HUES48 (cell line): ENCODE measurements around the gene BIRC7.

Experiments
- H3K27ac ChIP-seq: one replicate; pipeline ENCODE4 v1.7.0; 2013; ENCODE audit warnings: low read depth, low read length, inconsistent platforms
- H3K27me3 ChIP-seq: 2 replicates; pipeline ENCODE4 v1.6.1; 2013; ENCODE audit warnings: mild to moderate bottlenecking, low read length; ENCODE audit not compliant: control insufficient read depth, insufficient read depth
- H3K36me3 ChIP-seq: 2 replicates; pipeline ENCODE4 v1.6.1; 2013; ENCODE audit warnings: low read length; ENCODE audit not compliant: control insufficient read depth, insufficient read depth
- H3K4me1 ChIP-seq: 2 replicates; pipeline ENCODE4 v1.6.1; 2013; ENCODE audit warnings: mild to moderate bottlenecking, low read length; ENCODE audit not compliant: control insufficient read depth, insufficient read depth
- H3K4me3 ChIP-seq: 2 replicates; pipeline ENCODE4 v1.5.1; 2013; ENCODE audit warnings: mild to moderate bottlenecking, low read depth, low read length
- H3K9ac ChIP-seq: 2 replicates; pipeline ENCODE4 v1.6.1; 2013; ENCODE audit warnings: mild to moderate bottlenecking, low read depth, low read length, moderate library complexity
- H3K9me3 ChIP-seq: 2 replicates; pipeline ENCODE4 v1.6.1; 2013; ENCODE audit warnings: low read length; ENCODE audit not compliant: control insufficient read depth, insufficient read depth

BIRC7 gene

GRCh38 chr20:63259734-63260460, 24.2 kb downstream of the BIRC7 start:
- Histone ChIP-seq H3K4me1 (peaks cover 6% of the 10 kb centered on the region), H3K4me3 (no peak overlapping the region), H3K27me3 (peaks cover 18% of the 10 kb centered on the region), H3K27ac (no peak overlapping the region), H3K9ac (no peak overlapping the region), H3K36me3 (no peaks in the 10 kb centered on the region), H3K9me3 (no peaks in the 10 kb centered on the region)

GRCh38 chr20:63260521-63260920, 24.8 kb downstream of the BIRC7 start:
- Histone ChIP-seq H3K9me3 (no peaks in the 10 kb centered on the region), H3K36me3 (no peaks in the 10 kb centered on the region), H3K9ac (no peak overlapping the region), H3K27ac (no peak overlapping the region), H3K4me3 (no peak overlapping the region), H3K27me3 (peaks cover 14% of the 10 kb centered on the region; the same call in 1 of the 2 replicates), H3K4me1 (peaks cover under 1% of the 10 kb centered on the region; the same call in 1 of the 2 replicates)

GRCh38 chr20:63261060-63261794, 25.5 kb downstream of the BIRC7 start:
- no peak overlapping the region for H3K4me3 ChIP-seq
- H3K36me3 ChIP-seq, result no peaks in the 10 kb centered on the region
- no peak overlapping the region for H3K27ac ChIP-seq
- H3K9ac ChIP-seq, result no peak overlapping the region
- no peaks in the 10 kb centered on the region for H3K4me1 ChIP-seq
- H3K9me3 ChIP-seq, result no peaks in the 10 kb centered on the region
- 0 out of 2 replicates have a peak, but pooled peaks cover 7% of the 10 kb centered on the region for H3K27me3 ChIP-seq

- H3K27me3 ChIP-seq, result 0 out of 2 replicates have a peak, but pooled peaks cover 5% of the 10 kb centered on the region
- no peaks in the 10 kb centered on the region for H3K9me3 ChIP-seq
- no peak overlapping the region for H3K4me3 ChIP-seq
- H3K4me1 ChIP-seq, result no peaks in the 10 kb centered on the region
- no peak overlapping the region for H3K27ac ChIP-seq
- H3K9ac ChIP-seq, result no peak overlapping the region
- no peaks in the 10 kb centered on the region for H3K36me3 ChIP-seq
These were observed 26.3 kb downstream of the BIRC7 start for GRCh38 chr20:63261795-63262528.

GRCh38 chr20:63262836-63263235, 27.1 kb downstream of the BIRC7 start:
- Histone ChIP-seq H3K9me3 (no peaks in the 10 kb centered on the region), H3K36me3 (no peaks in the 10 kb centered on the region), H3K4me3 (no peak overlapping the region), H3K9ac (no peak overlapping the region), H3K4me1 (no peaks in the 10 kb centered on the region), H3K27me3 (0 out of 2 replicates have a peak, but pooled peaks cover 5% of the 10 kb centered on the region), H3K27ac (no peak overlapping the region)

GRCh38 chr20:63264000-63264399, 28.3 kb downstream of the BIRC7 start:
- no peaks in the 10 kb centered on the region for H3K36me3 ChIP-seq
- no peaks in the 10 kb centered on the region for H3K9me3 ChIP-seq
- H3K27ac ChIP-seq, result no peak overlapping the region
- H3K27me3 ChIP-seq, result no peaks in the 10 kb centered on the region
- no peaks in the 10 kb centered on the region for H3K4me1 ChIP-seq
- H3K4me3 ChIP-seq, result no peak overlapping the region
- no peak overlapping the region for H3K9ac ChIP-seq

GRCh38 chr20:63264519-63264918, 28.8 kb downstream of the BIRC7 start:
- H3K4me1 ChIP-seq, result no peaks in the 10 kb centered on the region
- H3K9ac ChIP-seq, result no peak overlapping the region

GRCh38 chr20:63265891-63266515, 30.3 kb downstream of the BIRC7 start:
- Histone ChIP-seq H3K36me3 (peaks cover 3% of the 10 kb centered on the region; the same call in 1 of the 2 replicates), H3K27ac (no peak overlapping the region), H3K4me3 (no peak overlapping the region), H3K4me1 (no peaks in the 10 kb centered on the region), H3K27me3 (no peaks in the 10 kb centered on the region), H3K9ac (no peak overlapping the region), H3K9me3 (no peaks in the 10 kb centered on the region)

More at GRCh38 chr20:63264519-63264918, 28.8 kb downstream of the BIRC7 start:
- Histone ChIP-seq H3K9me3 (no peaks in the 10 kb centered on the region), H3K36me3 (no peaks in the 10 kb centered on the region), H3K4me3 (no peak overlapping the region), H3K27me3 (no peaks in the 10 kb centered on the region), H3K27ac (no peak overlapping the region)

- Histone ChIP-seq H3K27ac (no peak overlapping the region), H3K4me3 (no peak overlapping the region), H3K9me3 (no peaks in the 10 kb centered on the region), H3K9ac (no peak overlapping the region; the same call in 1 of the 2 replicates), H3K27me3 (no peaks in the 10 kb centered on the region), H3K4me1 (no peaks in the 10 kb centered on the region), H3K36me3 (peaks cover 3% of the 10 kb centered on the region; the same call in 1 of the 2 replicates)
These were observed 32.0 kb downstream of the BIRC7 start for GRCh38 chr20:63267691-63268090.

- Histone ChIP-seq H3K27me3 (no peaks in the 10 kb centered on the region), H3K9me3 (no peaks in the 10 kb centered on the region), H3K36me3 (peaks cover 3% of the 10 kb centered on the region; the same call in 1 of the 2 replicates), H3K9ac (no peak overlapping the region; the same call in 1 of the 2 replicates), H3K4me1 (no peaks in the 10 kb centered on the region), H3K4me3 (no peak overlapping the region), H3K27ac (no peak overlapping the region)
These were observed 32.6 kb downstream of the BIRC7 start for GRCh38 chr20:63268256-63268655.
